Measurements from ENCODE around the gene SH2D4B.
A peak's percentile ranks its signal among the peaks of the same experiment; 100 is the strongest.

DNA sequence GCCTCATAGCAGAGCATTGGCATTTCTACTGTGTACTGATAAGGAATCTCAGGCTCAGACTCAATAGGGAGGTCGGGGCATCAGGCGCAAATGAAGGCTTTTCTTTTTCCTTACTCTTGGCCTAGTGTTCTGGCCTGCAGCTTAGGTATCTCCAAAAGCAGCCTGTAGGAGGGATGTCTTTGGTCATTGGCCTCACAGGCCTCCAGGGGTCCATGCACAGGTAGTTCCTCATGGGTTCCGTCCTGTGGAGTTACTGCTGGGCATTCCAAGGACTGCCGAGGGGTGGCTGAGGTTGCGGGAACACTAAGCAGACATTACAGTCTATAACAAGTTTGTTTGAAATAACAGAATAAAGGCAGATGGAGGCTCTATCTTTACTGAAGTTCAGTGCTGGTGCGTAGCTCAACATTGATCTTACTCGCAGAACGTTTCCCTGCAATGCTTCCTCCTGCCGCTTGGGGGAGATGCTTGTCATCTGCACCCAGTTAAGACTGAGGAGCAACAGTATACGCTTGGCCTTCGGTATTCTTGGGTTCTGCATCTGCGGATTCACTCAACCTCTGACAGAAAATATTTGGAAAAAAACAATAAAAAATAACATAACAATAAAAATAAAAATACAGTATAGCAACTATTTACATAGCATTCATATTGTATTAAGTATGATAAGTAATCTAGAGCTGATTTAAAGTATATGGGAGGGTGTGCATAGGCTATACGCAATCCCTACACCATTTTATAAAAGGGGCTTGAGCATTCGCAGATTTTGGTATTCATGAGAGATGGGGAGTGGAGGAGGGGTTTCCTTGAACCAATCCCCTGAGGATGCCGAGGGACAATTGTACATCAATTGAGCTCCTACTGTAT is 58.9 kb downstream of the SH2D4B start:
- TF ChIP-seq, protein P1, sequence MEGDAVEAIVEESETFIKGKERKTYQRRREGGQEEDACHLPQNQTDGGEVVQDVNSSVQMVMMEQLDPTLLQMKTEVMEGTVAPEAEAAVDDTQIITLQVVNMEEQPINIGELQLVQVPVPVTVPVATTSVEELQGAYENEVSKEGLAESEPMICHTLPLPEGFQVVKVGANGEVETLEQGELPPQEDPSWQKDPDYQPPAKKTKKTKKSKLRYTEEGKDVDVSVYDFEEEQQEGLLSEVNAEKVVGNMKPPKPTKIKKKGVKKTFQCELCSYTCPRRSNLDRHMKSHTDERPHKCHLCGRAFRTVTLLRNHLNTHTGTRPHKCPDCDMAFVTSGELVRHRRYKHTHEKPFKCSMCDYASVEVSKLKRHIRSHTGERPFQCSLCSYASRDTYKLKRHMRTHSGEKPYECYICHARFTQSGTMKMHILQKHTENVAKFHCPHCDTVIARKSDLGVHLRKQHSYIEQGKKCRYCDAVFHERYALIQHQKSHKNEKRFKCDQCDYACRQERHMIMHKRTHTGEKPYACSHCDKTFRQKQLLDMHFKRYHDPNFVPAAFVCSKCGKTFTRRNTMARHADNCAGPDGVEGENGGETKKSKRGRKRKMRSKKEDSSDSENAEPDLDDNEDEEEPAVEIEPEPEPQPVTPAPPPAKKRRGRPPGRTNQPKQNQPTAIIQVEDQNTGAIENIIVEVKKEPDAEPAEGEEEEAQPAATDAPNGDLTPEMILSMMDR (IDR thresholded peaks at IDR 0.05) = peak in 5 of 6 experiments; percentile 27 to 69 (median 59)
- no peak for TF ChIP-seq POLR2A (IDR thresholded peaks at IDR 0.05)
